Activated CD4-positive, CD25-positive, alpha-beta regulatory T cell (primary cell): ENCODE measurements around the gene MAF.

Source experiments
- DNase-seq, 4 experiments: peaks; one replicate each; lab custom pipeline; 2025; lab: John Stamatoyannopoulos, UW

Gene MAF

DNA sequence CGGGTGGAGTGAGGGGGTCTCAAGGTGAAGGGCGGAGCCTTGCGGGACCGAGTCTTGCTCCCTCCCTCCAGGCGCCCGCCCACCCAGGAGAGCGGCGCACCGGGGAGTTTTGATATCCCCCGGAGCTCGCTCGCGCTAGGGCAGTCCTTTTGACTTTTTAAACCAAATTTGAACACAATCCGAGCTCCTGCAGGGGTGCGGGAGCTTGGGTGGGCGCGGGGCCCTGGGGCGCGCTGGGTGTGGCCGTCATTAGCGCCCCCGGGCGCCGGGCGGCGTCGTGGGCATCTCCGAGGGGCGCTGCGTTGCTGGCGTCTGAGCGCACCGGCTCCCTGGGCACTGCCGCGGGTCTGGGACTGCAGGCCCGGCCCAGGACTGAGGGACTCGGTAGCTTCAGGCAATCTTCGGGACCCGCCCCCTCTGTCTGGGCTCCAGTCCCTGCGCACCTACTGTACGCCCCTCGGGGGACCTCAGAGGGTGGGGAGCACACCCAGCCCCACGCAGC is 10.9 kb downstream of the MAF start:
- DNase-seq = no peak

DNA sequence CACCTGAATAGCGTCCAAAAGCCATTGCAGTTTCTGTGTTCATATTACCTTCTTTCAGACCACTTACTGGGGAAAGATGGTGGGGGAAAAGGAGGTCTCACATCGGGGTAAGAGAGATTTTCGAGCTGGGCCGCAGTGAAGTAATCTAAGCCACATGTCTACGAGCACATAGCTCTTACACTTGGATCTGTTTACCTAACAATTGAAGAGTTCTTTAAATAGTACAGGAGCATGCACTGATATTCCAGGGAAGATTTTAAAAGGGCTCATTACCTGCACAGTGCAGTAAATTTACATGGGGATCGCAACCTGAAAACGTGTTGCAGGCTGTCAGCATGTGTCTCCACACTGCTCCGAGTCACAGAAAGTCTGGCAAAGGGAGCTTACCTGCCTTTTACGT is 12.6 kb downstream of the MAF start:
- DNase-seq = no peak

- no peak for DNase-seq
These were observed 13.2 kb downstream of the MAF start for GRCh38 chr16:79587296-79587695.

DNA sequence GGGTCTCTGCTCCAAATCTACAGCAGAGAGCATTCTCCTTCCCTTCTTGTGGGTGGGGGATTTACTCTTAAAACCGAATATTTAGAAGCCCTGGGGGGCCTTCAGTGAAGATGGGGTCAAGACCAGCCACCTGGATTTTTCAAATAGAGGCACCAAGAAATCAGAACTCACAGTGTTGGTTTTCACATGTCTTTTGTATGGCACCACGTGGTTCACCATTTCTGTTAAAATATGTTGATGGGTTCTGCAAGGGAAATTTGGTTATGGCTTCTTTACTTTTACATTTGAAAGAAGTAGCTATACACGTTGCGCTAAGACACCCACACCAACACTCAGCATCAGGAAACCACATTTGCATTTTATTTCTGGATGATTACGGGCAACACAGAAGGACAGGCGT is 17.7 kb downstream of the MAF start:
- DNase-seq = no peak

DNA sequence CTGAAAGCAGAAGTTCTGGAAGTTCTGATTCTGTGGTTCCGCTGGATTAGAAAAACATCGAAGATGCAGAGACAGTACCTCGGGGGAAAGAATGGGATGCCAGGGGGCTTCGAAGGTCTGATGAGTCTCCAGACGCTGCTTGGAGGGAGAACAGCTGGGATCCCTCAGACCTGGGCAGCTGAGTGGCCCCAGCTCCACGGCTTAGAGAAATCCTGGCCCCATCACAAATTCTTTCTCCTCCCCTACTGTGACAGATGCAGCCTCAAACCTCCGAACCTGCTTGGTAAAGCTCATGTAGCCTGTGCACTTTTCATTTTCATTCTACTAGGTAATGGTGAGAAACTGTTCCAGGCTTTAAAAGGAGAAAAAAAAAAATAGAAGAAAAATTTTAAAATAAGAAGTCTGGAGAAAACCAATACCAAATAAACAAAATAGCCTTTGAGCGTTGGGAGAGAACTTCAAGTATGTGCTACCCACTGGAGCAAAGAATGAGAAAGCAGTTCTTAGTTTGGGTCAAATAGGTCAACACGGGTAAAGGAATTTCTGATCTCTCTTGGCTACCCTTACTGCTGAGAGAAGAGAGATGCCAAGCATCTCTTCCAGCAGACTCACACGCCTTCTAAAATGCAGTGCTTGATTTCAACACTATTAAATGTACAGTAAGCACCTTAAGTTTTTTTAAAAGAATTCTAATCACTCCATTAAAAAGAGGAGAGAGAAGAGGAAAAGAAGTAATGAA is 19.9 kb downstream of the MAF start:
- DNase-seq = no peak

DNA sequence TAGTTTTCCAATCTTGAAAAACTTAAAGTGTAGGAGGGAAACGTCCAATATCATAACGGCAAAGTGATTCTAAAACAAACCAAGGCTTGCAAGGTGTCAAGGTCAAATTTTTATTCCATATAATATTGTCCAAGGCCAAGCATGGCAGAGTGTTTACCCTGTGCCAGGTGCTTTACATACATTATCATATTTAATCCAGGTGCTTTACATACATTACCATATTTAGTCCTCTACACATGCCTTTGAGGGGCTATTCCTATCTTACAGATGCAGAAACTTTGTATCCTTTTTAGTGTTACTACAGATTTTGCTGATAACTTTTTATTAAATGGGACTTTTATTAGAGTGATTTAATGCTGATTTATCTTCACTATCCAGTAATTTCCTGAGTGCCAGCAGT is 23.9 kb downstream of the MAF start:
- DNase-seq = no peak

DNA sequence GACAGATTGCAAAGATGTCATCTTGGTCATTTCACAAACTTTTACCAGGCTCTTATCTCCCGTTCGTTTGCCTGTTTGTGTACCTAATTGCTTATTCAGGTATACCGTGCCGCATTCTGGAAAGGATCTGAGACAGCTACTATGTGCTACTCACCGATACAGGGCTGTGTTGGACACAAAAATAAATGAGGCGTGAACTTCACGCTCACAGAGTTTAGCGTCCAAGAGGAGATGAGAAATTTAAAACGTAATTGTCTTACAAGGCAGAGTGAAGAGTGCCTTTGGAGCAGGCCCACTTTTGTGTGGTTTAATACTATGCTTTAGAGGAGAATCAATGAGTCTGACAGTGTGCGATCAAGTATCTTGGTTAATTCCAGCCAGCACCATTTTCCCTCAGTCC is 26.7 kb downstream of the MAF start:
- no peak for DNase-seq

GRCh38 chr16:79573071-79573470 is 27.5 kb downstream of the MAF start:
- DNase-seq = no peak

DNA sequence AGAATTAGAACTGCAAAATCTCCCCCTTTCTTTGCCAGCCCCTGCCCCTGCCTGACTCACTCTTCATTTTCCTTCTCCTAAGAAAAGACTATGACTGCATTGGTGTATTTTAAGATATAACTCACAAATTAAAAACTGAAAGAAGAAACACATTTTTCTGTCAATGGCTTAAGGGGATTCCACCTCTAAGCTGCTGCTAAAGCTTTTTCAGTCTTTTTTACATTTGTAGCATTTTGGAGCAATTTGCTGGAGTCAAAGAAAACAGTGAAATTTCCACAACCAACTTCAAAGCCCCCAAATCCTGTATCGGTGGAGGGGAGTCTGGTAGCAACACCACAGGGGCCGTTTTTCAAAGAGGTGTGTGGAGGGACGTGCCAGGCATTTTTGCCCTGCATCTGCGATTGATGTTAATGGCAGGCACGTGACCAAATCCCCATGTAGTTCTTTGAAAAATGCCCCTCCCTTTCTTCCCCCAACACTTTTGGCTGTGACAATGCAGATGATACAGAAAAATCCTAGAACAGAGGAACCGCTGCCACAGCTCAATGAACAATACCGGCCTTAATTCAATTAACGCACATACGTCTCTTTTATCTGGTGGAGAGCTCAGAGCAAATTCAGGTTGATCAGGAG is 28.5 kb downstream of the MAF start:
- no peak for DNase-seq

- no peak for DNase-seq
These were observed 29.3 kb downstream of the MAF start for GRCh38 chr16:79571065-79571902.

GRCh38 chr16:79564671-79565107 is 35.8 kb downstream of the MAF start:
- no peak for DNase-seq

- no peak for DNase-seq
These were observed 36.6 kb downstream of the MAF start for GRCh38 chr16:79563921-79564320.

- no peak for DNase-seq
These were observed 38.2 kb downstream of the MAF start for GRCh38 chr16:79562166-79562823.

- no peak for DNase-seq
These were observed 38.8 kb downstream of the MAF start for GRCh38 chr16:79561729-79562128.

GRCh38 chr16:79560923-79561322 is 39.6 kb downstream of the MAF start:
- no peak for DNase-seq

GRCh38 chr16:79560318-79560717 is 40.2 kb downstream of the MAF start:
- DNase-seq = no peak

DNA sequence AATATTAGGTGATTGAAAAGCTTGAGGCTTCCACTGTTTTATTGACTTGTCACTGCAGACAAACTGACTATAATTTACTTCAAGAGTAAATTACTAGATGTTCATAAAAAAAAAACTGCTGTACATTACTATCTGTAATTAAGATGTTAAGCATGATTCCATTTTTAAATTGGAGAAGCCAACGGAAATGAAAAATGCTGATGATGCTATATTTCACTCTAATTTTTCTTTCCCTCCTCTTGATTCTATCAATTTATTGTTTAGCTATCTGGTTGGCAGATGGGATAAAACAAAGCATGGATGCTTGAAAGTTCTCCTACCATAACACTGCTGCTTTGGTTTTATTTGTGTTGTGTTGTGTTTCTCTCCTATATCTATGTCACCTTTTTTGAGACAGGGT is 41.0 kb downstream of the MAF start:
- DNase-seq = no peak

DNA sequence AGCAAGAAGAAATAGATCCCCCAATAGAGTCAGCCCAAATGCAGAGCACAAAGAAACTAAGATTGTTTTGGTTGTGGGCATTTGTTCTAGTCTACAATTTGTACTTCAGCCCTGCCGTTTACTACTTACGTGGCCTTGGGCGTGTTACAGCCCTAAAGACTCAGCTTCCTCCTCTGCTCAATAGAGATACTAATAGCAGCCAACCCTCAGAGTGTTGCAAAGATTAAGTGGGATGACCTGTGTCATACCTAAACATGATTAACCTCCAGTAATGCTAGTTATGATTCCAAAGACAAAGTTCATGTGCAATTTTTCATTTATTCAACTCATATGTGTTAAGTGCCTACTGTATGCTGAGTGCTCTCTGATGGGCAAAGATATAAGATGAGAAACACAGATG is 43.1 kb downstream of the MAF start:
- DNase-seq = no peak

DNA sequence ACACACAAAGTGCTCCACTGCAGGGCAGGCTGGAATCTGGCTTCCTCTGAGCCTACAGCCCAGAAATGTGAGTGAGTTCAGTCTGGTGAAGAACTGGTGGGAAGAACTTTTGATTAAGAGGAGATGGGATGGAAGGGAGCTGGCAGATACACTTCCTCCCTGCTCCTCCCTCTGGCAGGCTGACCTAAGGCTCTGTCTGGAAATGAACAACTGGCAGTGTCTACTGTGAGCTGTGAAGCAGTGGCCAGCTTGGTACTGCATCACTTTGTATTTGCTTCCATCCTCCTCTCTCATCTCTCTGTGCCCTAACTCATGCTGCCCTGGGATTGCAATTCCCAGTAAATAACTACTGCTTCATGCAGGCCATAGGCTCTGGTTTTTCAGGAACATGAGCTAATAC is 45.6 kb downstream of the MAF start:
- DNase-seq = no peak

DNA sequence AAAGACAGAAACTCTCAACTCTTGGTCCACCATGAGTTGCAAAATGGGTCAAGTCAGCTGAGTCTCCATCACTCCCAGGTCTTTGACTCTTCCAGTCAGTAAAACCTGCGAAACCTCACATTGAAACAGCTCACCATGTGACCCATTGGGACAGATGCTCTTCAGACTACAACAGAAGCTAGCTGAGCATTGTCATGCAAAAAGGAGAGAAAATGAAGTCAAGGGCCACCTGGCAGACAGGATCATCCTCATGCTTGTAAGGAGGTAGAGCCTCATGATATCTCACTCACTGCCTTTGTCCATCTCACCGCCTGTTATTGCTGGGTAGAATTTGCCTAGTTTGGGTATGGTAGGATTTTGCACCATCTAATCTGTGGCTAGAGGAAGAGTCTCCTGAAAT is 50.2 kb downstream of the MAF start:
- no peak for DNase-seq

DNA sequence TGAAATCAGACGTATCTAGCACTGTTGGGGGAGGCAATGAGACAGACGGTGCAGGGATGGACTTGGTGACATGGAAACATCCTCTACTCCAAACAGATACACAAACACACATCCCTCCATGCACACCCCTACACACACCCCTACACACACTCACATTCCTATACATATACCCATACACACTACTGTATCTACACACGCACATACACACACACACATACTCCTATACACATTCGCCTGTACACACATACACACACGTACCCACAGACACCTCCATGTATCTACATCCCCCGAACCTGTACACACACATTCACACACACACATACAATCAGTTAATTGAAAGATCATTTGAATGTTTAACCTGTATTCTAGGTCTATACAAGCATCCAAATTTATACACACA is 53.5 kb downstream of the MAF start:
- DNase-seq = no peak
